ENCODE results near the gene WDR82. TPM values are rescaled to one million over a fixed set of nuclear protein-coding genes. Genes with fewer than 3 reads are reported as not detected.

The WDR82 gene
- total RNA-seq, 2 experiments from 2014 or later, result 134 to 140 TPM

DNA sequence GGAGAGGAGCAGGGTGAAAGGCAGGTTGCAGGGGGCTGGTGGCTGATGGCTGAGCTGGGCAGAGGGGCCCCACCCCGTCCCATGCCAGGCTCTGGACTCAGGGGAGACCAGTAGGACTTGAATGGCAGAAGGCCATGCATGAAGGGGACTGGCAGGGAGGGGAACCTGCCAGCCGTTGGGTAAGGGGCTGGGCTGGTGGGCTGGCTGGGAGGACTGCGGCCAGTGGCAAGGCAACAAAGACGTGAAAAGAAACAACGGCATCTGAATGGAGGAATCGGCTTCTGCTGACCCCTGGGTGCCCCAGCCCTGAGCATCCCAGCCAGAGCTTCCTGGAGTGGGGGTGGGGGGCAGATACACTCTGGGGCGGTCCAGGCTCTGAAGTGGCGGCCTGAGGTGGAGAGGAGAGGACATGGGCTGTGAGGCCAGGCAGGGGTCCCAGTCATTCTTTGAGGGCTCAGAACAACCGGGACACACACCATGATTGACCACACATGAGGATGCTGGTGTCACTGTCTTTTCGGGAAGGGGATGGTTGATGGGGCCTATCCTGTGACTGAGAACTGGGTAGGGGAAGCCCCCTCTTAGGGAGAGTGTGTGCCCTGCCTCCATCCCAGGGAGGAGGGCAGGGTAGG lies 20.9 kb upstream of the WDR82 start:
- H3K4me1 Mint-ChIP-seq, result no peaks in the 10 kb centered on the region
- no peak for ATAC-seq (ENCODE audit: low read depth)
- H3K4me3 Mint-ChIP-seq, result no peak overlapping the region
- POLR2A ChIA-PET, result interaction anchor here (1.5 kb wide), 1 partner anchor 10 kb away, joined by 4 read pairs; no protein-coding TSS in a partner anchor
- no peaks in the 10 kb centered on the region for H3K9me3 Mint-ChIP-seq
- no peaks in the 10 kb centered on the region for H3K27me3 Mint-ChIP-seq
- H3K27ac Mint-ChIP-seq, result peak overlapping the region; percentile 46
- H3K36me3 Mint-ChIP-seq, result no peaks in the 10 kb centered on the region
- DNase-seq, result no peak

DNA sequence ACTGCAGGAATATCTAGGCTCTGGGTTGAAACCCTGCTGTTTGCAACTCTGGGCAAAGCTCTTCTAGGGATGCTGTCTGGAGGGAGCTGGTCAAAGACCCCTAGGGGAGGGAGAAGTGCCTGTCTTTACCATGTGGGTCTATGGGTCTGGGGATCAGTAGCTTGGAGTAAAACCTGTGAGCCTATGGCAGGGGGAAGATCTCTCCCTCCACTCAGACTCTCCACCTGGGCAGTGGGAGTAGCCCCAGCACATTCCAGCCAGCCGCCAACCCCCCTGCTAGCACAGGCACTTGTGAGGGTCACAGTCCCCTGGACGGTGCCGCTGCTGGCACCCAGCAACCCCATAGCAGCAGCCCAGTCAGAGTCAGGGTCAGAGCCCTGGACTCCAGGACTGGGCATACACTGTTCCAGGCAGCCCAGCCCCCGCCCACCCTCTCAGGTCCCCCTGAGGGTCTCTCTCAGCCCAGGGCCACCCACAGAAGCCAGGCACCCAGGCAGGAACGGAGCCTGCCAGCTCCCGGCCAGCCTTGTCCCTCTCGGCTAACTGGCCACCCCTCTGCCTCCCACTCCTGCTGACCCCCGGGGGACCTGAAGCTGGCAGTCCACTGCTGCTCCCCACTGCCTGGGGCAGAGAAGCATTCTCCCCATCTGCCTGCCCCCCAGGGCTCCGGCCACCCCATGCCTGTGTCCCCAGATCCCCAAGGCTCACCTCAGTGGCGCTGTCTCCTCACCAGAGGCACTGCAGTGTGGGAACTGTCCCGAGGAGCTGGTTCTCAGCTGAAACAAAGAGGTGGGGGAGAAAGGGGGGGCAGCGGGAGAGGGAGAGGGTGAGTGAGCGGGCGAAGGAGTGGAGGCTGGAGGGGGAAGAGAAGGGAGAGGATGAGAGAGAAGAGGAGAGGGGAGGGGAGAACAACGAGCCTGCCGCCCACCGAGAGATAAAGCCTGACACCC lies 20.0 kb upstream of the WDR82 start:
- Mint-ChIP-seq H3K27ac (no peak overlapping the region), H3K4me1 (no peaks in the 10 kb centered on the region), H3K27me3 (no peaks in the 10 kb centered on the region), H3K9me3 (no peaks in the 10 kb centered on the region), H3K4me3 (no peak overlapping the region), H3K36me3 (no peaks in the 10 kb centered on the region)
- POLR2A ChIA-PET, result interaction anchor here (1.1 to 1.5 kb wide), 2 partner anchors 9 to 11 kb away, joined by 3 to 4 read pairs; partner anchors contain the start of gene GLYCTK
- ATAC-seq (ENCODE audit: low read depth) (no peak), DNase-seq (no peak)

DNA sequence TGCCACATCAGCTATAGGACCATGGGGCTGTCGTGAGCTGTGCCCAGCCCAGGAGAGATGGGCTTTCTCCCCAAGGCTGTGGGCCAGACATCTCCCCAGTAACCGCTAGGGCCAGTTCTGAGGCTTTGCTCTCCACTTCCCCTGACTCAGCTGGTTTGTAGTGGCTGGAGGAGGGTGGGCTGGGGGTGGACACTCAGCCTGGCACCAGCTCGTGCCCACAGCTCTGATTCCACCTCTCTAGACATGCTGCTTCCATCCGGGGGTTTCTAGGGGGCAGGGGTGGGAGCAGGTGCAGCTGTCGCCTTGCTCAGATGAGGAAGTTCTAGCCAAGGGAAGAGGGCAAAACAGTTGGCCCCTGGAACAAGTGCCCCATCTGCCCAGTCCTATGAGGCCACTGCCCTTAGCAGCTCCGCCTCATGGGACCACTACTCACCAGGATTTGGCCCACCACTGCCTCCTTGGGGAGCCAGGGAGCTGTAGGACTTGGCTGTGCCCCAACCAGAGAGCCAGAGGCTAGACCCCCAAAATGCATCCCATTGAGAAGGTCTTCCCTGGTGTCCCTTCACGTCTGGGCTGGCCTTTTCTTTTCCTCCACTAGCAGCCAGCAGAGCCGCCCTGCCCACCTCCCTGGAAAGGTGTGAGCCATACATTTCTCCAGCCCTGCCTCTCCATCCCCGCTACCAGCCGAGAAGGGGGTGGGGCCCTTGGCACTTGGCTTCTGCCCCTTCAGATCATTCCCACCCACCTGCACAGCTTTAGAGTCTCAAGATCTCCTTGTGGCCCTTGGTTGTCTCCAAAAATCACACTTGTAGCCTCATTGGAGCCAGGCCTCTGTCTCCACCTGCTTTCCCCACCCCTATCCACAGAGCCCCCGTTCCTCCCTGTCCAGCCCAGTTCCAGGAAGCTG lies 19.0 kb upstream of the WDR82 start:
- H3K4me1 Mint-ChIP-seq, result no peaks in the 10 kb centered on the region
- DNase-seq, result no peak
- no peak overlapping the region for H3K4me3 Mint-ChIP-seq
- POLR2A ChIA-PET, result interaction anchor here (1.1 kb wide), 1 partner anchor 10 kb away, joined by 3 read pairs; the partner anchor contains the start of gene GLYCTK
- H3K27ac Mint-ChIP-seq, result no peak overlapping the region
- no peaks in the 10 kb centered on the region for H3K36me3 Mint-ChIP-seq
- H3K9me3 Mint-ChIP-seq, result no peaks in the 10 kb centered on the region
- H3K27me3 Mint-ChIP-seq, result no peaks in the 10 kb centered on the region
- ATAC-seq (ENCODE audit: low read depth), result no peak

DNA sequence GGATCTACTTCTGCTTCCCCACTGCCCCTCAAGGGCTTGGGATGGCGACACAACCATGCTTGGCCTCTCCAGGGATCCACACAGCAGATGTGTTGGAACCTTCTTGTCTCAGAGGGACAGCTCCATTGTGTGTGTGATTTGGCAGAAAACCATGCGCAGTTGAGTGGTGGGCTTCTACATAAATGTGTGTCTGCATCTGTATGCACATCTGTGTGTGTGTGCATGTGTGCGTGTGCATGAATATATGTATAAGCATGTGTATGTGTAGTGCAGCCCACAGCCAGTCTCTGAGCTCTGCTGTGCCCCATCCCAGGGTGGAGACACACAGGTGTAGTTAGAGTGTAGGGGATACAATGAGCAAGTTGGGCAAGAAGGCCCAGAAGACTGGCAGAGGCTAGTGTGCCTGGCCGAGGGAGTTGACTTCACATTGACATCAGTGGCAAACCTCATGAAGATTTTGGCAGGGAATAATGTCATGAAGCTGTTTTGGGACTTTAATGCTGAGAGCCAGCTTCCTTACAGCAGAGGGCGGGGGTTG lies 17.3 kb upstream of the WDR82 start:
- Mint-ChIP-seq H3K36me3 (peaks cover 1% of the 10 kb centered on the region), H3K27me3 (no peaks in the 10 kb centered on the region), H3K4me3 (no peak overlapping the region), H3K9me3 (no peaks in the 10 kb centered on the region), H3K4me1 (peaks cover 12% of the 10 kb centered on the region), H3K27ac (no peak overlapping the region)
- POLR2A ChIA-PET, result no interaction called here
- no peak for ATAC-seq (ENCODE audit: low read depth)
- no peak for DNase-seq

DNA sequence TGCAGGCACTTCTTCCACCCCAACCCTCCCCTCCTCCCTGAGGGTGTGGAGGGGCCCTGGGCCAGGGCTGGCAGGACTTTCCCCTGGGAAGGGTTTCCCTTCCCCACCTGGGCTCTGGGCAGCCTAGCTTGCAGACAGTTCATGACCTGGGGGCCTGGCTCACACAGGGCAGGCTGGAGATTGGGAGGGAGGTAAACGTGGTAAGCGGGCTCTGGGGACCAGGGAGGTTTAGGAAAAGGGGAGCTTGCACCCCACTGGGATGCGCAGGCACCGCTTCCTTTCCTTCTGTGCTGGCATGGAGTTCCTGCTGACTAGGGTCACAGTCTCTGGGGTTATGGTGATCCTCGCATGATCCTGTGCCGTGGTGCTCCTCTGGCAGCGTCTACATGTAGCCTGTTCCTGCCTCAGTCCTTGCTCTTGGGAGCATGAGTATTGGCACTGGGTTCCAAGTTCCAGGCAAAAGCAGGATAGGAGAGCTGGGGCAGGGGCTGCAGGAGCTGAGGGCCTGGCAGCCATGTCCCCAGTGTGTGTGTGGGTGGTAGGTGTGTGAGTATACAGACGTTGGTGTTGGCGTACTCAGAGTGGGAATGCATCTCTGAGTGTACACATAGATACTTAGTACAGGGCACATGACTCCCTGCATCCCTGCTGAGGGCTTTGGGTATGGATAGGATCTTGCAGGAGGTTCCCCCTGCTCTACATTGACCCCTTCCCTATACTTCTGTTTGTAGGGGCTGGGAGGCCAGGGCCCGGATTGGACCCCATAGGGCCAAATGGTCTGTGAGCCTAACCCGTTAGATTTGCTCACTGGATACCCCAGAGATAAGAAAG lies 16.1 kb upstream of the WDR82 start:
- POLR2A ChIA-PET, result no interaction called here
- H3K4me3 Mint-ChIP-seq, result no peak overlapping the region
- H3K4me1 Mint-ChIP-seq, result peaks cover 16% of the 10 kb centered on the region
- H3K27me3 Mint-ChIP-seq, result no peaks in the 10 kb centered on the region
- H3K27ac Mint-ChIP-seq, result no peak overlapping the region
- ATAC-seq (ENCODE audit: low read depth) (no peak), DNase-seq (no peak)
- no peaks in the 10 kb centered on the region for H3K9me3 Mint-ChIP-seq
- peaks cover 1% of the 10 kb centered on the region for H3K36me3 Mint-ChIP-seq

DNA sequence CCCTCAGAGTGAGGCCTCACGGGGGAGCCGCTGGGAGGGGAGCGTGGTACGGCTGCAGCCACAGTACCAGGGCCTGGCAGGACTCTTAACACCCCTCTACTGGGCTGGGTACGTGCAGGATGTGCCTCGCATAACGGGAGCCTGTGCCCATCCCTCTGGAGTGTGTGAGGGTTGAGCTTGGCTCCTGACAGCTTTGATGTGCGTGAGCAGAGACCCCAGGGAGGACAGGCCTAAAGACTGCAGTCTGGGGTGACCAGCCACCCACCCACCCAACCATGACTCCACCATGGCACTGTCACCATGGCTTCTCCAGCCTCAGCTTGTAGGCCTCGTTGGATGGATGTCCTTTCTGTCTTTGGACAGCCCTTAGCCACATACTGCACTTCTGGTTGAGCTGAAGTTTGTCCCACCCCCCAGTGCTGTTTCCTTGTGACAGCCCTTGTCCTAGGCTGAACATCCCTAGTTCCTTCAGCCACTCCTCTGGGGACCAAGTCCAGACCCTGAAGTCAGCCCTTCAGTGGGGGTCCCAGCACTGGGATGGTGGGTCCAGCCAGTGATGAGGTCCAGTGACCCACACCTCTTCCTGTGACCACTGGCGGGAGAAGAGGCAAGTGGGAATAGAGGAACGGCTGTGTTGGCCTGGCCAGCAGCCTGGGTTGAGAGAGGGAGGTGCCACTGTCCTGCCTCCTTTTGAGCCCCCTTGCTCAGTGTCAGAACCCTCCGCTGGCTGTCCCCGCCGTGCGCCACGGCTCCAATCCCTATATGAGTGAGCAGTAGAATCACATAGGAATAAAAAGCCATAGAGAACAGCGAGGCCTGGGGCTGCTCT lies 15.3 kb upstream of the WDR82 start:
- no peak for ATAC-seq (ENCODE audit: low read depth)
- DNase-seq, result no peak
- peaks cover 23% of the 10 kb centered on the region for H3K4me1 Mint-ChIP-seq
- no peak overlapping the region for H3K4me3 Mint-ChIP-seq
- no peaks in the 10 kb centered on the region for H3K27me3 Mint-ChIP-seq
- H3K36me3 Mint-ChIP-seq, result peaks cover 1% of the 10 kb centered on the region
- POLR2A ChIA-PET, result no interaction called here
- no peak overlapping the region for H3K27ac Mint-ChIP-seq
- no peaks in the 10 kb centered on the region for H3K9me3 Mint-ChIP-seq

DNA sequence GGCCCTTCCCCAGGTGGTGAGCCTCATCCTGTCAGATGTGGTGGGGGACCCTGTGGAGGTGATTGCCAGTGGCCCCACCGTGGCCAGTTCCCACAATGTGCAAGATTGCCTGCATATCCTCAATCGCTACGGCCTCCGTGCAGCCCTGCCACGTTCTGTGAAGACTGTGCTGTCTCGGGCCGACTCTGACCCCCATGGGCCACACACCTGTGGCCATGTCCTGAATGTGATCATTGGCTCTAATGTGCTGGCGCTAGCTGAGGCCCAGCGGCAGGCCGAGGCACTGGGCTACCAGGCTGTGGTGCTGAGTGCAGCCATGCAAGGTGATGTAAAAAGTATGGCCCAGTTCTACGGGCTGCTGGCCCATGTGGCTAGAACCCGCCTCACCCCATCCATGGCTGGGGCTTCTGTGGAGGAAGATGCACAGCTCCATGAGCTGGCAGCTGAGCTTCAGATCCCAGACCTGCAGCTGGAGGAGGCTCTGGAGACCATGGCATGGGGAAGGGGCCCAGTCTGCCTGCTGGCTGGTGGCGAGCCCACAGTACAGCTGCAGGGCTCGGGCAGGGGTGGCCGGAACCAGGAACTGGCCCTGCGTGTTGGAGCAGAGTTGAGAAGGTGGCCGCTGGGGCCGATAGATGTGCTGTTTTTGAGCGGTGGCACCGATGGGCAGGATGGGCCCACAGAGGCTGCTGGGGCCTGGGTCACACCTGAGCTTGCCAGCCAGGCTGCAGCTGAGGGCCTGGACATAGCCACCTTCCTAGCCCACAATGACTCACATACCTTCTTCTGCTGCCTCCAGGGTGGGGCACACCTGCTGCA lies 14.0 kb upstream of the WDR82 start:
- POLR2A ChIA-PET, result no interaction called here
- Mint-ChIP-seq H3K27ac (peak overlapping the region; percentile 78), H3K27me3 (no peaks in the 10 kb centered on the region), H3K36me3 (peaks cover 1% of the 10 kb centered on the region), H3K4me1 (peaks cover 25% of the 10 kb centered on the region), H3K9me3 (no peaks in the 10 kb centered on the region), H3K4me3 (no peak overlapping the region)
- DNase-seq (no peak), ATAC-seq (ENCODE audit: low read depth) (no peak)

DNA sequence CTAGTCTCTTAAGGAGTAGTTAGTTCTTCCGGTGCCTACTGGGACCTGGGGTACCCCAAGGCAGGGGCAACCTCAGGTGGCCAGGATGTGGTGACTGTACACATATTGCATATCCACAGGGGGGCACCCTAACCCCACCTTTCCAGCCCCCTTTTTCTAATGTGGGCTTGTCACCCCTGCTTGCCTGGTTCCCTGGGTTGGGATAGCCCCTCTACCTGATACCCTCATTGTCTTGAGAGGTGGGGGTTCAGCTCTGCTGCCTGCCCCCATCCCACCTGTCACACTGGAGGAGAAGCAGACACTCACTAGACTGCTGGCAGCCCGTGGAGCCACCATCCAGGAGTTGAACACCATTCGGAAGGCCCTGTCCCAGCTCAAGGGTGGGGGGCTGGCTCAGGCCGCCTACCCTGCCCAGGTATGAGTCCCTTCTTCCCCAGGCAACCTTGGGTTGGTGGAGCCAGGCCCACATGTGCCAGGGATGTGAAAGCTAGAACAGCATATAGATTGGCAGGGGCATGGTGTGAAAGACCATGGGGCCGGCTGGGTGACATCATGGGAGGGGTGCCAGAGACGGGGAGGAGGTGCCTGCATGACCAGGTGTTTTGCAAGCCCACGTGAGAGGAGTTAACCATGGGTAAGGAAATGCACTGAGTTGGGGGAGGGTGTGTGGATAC lies 13.2 kb upstream of the WDR82 start:
- ATAC-seq (ENCODE audit: low read depth) (peak; percentile 19), DNase-seq (peak; percentile 67)
- Mint-ChIP-seq H3K4me1 (peaks cover 30% of the 10 kb centered on the region), H3K9me3 (no peaks in the 10 kb centered on the region), H3K36me3 (peaks cover 6% of the 10 kb centered on the region), H3K4me3 (no peak overlapping the region), H3K27me3 (no peaks in the 10 kb centered on the region), H3K27ac (peak overlapping the region; percentile 78)
- POLR2A ChIA-PET, result no interaction called here

DNA sequence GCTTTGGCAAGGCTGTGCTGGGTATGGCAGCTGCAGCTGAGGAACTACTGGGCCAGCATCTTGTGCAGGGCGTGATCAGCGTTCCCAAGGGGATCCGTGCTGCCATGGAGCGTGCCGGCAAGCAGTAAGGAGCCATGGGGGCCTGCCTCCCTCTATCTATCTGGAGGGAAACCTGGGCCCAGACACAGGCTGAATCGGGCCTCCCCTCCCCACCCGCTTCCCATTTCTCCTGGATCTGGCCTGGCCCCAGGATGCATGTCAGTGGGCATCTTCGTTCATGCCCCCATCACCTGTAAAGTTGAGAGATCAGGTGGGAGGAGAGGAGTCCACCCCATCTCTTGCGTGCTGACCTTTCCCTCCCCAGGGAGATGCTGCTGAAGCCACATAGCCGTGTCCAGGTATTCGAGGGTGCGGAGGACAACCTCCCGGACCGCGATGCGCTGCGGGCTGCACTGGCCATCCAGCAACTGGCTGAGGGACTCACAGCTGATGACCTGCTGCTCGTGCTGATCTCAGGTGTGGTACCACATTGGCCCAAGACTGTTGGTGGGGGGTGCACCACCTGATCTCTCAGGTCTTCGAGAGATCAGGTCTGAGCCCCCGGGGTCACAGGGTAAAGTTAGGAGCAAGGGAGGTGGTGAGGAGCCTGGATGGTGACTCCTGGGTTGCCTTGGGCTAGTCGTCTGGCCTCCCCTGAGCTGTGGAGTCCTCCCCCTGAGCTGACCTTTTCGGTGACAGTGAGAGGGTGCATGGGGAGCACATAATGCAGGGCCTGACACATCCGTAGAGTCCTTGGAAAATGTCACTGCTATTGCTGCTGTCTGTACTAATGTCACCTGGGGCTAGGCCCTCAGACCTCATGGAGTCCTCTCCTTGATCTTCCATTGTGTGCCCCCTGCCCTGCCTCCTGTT lies 12.4 kb upstream of the WDR82 start:
- POLR2A ChIA-PET, result interaction anchor here (1.3 to 5.4 kb wide), 2 partner anchors 9 to 12 kb away, joined by 4 to 63 read pairs; partner anchors contain the start of gene WDR82
- no peak overlapping the region for H3K4me3 Mint-ChIP-seq
- H3K9me3 Mint-ChIP-seq, result no peaks in the 10 kb centered on the region
- peaks cover 7% of the 10 kb centered on the region for H3K36me3 Mint-ChIP-seq
- H3K27me3 Mint-ChIP-seq, result no peaks in the 10 kb centered on the region
- DNase-seq (no peak), ATAC-seq (ENCODE audit: low read depth) (no peak)
- H3K27ac Mint-ChIP-seq, result peak overlapping the region; percentile 78
- peaks cover 34% of the 10 kb centered on the region for H3K4me1 Mint-ChIP-seq
